Epithelial cell of proximal tubule (primary cell): ENCODE results near the gene ERC1. TPM values are rescaled to one million over a fixed set of nuclear protein-coding genes. Genes with fewer than 3 reads are reported as not detected.
A peak's percentile ranks its signal among the peaks of the same experiment; 100 is the strongest.
"Not testable (repeated sequence)": the region's sequence is repeated elsewhere in the genome, so short reads cannot be mapped to it uniquely, and the experiment has no call there.

Source experiments
- DNase-seq: peaks from one replicate; pipeline ENCODE4 v3.0.0-alpha.2; 2011; ENCODE audit warnings: low read depth
- H3K4me3 ChIP-seq: 2 replicates; pipeline ENCODE4 v1.5.1; 2011; ENCODE audit warnings: low read depth, mild to moderate bottlenecking, low read length
- CTCF ChIP-seq: conservative IDR thresholded peaks from 2 replicates; pipeline ENCODE4 v1.5.1; 2012; ENCODE audit warnings: low read depth, mild to moderate bottlenecking, low read length
- total RNA-seq: library from RNA; depleted of rRNA; stranded (reverse); fragments of >200 nt; gene quantifications from 2 replicates; pipeline ENCODE4 v1.2.3, GENCODE V29; 2015

The ERC1 gene
- total RNA-seq, 1 donor from 2014 or later: 16.5 TPM

- peak overlapping the region; percentile 89 for H3K4me3 ChIP-seq
- no peak for TF ChIP-seq CTCF
- DNase-seq: no peak
Observed at GRCh38 chr12:991350-992333, 619 bp downstream of the ERC1 start.

GRCh38 chr12:992647-993046, 1.6 kb downstream of the ERC1 start:
- no peak for DNase-seq
- no peak for TF ChIP-seq CTCF
- peak overlapping the region; percentile 89 for H3K4me3 ChIP-seq

GRCh38 chr12:996881-997280, 5.9 kb downstream of the ERC1 start:
- no peak overlapping the region for H3K4me3 ChIP-seq
- DNase-seq: no peak
- TF ChIP-seq CTCF: no peak

GRCh38 chr12:997505-997904, 6.5 kb downstream of the ERC1 start:
- TF ChIP-seq CTCF: no peak
- no peak overlapping the region for H3K4me3 ChIP-seq
- DNase-seq: no peak

GRCh38 chr12:998020-998874, 7.2 kb downstream of the ERC1 start:
- DNase-seq: peak; percentile 44
- no peak for TF ChIP-seq CTCF
- H3K4me3 ChIP-seq: no peak overlapping the region

- not testable (repeated sequence) for DNase-seq, H3K4me3 ChIP-seq
Observed at GRCh38 chr12:999736-1000135, 8.7 kb downstream of the ERC1 start.

GRCh38 chr12:1001507-1001906, 10.5 kb downstream of the ERC1 start:
- no peak overlapping the region for H3K4me3 ChIP-seq
- no peak for DNase-seq
- TF ChIP-seq CTCF: no peak
